Stimulated activated CD8-positive, alpha-beta memory T cell treated with anti-CD3 and anti-CD28 coated beads, Interleukin-2, amount 100 ng/mL, for 48 hours (primary cell): ENCODE results near the gene DAZAP2.
A peak's percentile ranks its signal among the peaks of the same experiment; 100 is the strongest.

Source experiments
- DNase-seq, 2 donors: peaks; one replicate each; pipeline ENCODE4 v3.0.0-alpha.2; 2020; ENCODE audit warnings: low read depth in 2 of 2

The DAZAP2 gene

GRCh38 chr12:51238510-51239334 is at the start of gene DAZAP2:
Gene DAZAP2 (plus strand): TSS chr12:51238826. CDS start chr12:51238908, 82 bp downstream.
- DNase-seq = peak; percentile 93 to 95

- no peak for DNase-seq
Measured at GRCh38 chr12:51189790-51190355, 48.8 kb upstream of the DAZAP2 start.

GRCh38 chr12:51190820-51191219 is 47.8 kb upstream of the DAZAP2 start:
- DNase-seq = no peak

- DNase-seq = no peak
Measured at GRCh38 chr12:51191516-51192283, 46.9 kb upstream of the DAZAP2 start.

GRCh38 chr12:51192284-51192671 is 46.3 kb upstream of the DAZAP2 start:
- no peak for DNase-seq

GRCh38 chr12:51195841-51196240 is 42.8 kb upstream of the DAZAP2 start:
- DNase-seq = no peak

- DNase-seq = no peak
Measured at GRCh38 chr12:51196547-51196946, 42.1 kb upstream of the DAZAP2 start.

GRCh38 chr12:51197736-51198567 is 40.7 kb upstream of the DAZAP2 start:
- no peak for DNase-seq

- no peak for DNase-seq
Measured at GRCh38 chr12:51198568-51199365, 39.9 kb upstream of the DAZAP2 start.

GRCh38 chr12:51199366-51199945 is 39.2 kb upstream of the DAZAP2 start:
- DNase-seq = no peak

GRCh38 chr12:51200156-51200555 is 38.5 kb upstream of the DAZAP2 start:
- no peak for DNase-seq

GRCh38 chr12:51200806-51201205 is 37.8 kb upstream of the DAZAP2 start:
- no peak for DNase-seq

- DNase-seq = no peak
Measured at GRCh38 chr12:51202718-51203117, 35.9 kb upstream of the DAZAP2 start.

- no peak for DNase-seq
Measured at GRCh38 chr12:51205350-51205749, 33.3 kb upstream of the DAZAP2 start.

GRCh38 chr12:51208016-51208660 is 30.5 kb upstream of the DAZAP2 start:
- DNase-seq = no peak

GRCh38 chr12:51209259-51209658 is 29.4 kb upstream of the DAZAP2 start:
- no peak for DNase-seq

GRCh38 chr12:51210690-51211395 is 27.8 kb upstream of the DAZAP2 start:
- DNase-seq = no peak

GRCh38 chr12:51214895-51215294 is 23.7 kb upstream of the DAZAP2 start:
- no peak for DNase-seq

- no peak for DNase-seq
Measured at GRCh38 chr12:51216642-51217041, 22.0 kb upstream of the DAZAP2 start.
